GM19351 (cell line): ENCODE measurements around the gene PON1.

ENCODE experiments used
- ATAC-seq: cut with Tn5 transposase; IDR thresholded peaks from one replicate; pipeline ENCODE4 v1.9.1; 2021; ENCODE audit warnings: mild to moderate bottlenecking, moderate library complexity; ENCODE audit not compliant: unreplicated experiment

PON1 gene

GRCh38 chr7:95324431-95324830 lies at the start of gene PON1:
Gene PON1 (minus strand): TSS chr7:95324532. CDS start chr7:95324475, 57 bp downstream.
- ATAC-seq = peak; percentile 70

GRCh38 chr7:95373323-95373722 lies 49.0 kb upstream of the PON1 start:
- no peak for ATAC-seq

GRCh38 chr7:95368235-95368634 lies 43.9 kb upstream of the PON1 start:
- no peak for ATAC-seq

- ATAC-seq = no peak
Observed at GRCh38 chr7:95367606-95368005, 43.3 kb upstream of the PON1 start.

GRCh38 chr7:95365151-95365550 lies 40.8 kb upstream of the PON1 start:
- ATAC-seq = no peak

- ATAC-seq = no peak
Observed at GRCh38 chr7:95357623-95358022, 33.3 kb upstream of the PON1 start.

- no peak for ATAC-seq
Observed at GRCh38 chr7:95342642-95343307, 18.4 kb upstream of the PON1 start.

- ATAC-seq = no peak
Observed at GRCh38 chr7:95342029-95342428, 17.7 kb upstream of the PON1 start.

GRCh38 chr7:95340491-95340890 lies 16.2 kb upstream of the PON1 start:
- no peak for ATAC-seq

GRCh38 chr7:95338832-95339231 lies 14.5 kb upstream of the PON1 start:
- no peak for ATAC-seq

GRCh38 chr7:95335093-95335492 lies 10.8 kb upstream of the PON1 start:
- ATAC-seq = no peak

GRCh38 chr7:95334447-95334846 lies 10.1 kb upstream of the PON1 start:
- no peak for ATAC-seq

- ATAC-seq = peak; percentile 26
Observed at GRCh38 chr7:95330961-95331337, 6.6 kb upstream of the PON1 start.

- peak; percentile 95 for ATAC-seq
Observed at GRCh38 chr7:95330204-95330960, 6.0 kb upstream of the PON1 start.

GRCh38 chr7:95327356-95327755 lies 3.0 kb upstream of the PON1 start:
- no peak for ATAC-seq

GRCh38 chr7:95323410-95324129 lies 762 bp downstream of the PON1 start:
- ATAC-seq = no peak

- no peak for ATAC-seq
Observed at GRCh38 chr7:95322854-95323253, 1.5 kb downstream of the PON1 start.

- no peak for ATAC-seq
Observed at GRCh38 chr7:95322396-95322795, 1.9 kb downstream of the PON1 start.

GRCh38 chr7:95321720-95322119 lies 2.6 kb downstream of the PON1 start:
- no peak for ATAC-seq

GRCh38 chr7:95320651-95321050 lies 3.7 kb downstream of the PON1 start:
- ATAC-seq = no peak

- ATAC-seq = no peak
Observed at GRCh38 chr7:95319570-95319969, 4.8 kb downstream of the PON1 start.
